Vagina (tissue), 2 donors: ENCODE measurements around the gene EMC8. TPM values are rescaled to one million over a fixed set of nuclear protein-coding genes. Genes with fewer than 3 reads are reported as not detected.

Experiments used
- DNase-seq, 2 donors: peaks; one replicate each; pipeline ENCODE4 v3.0.0-alpha.2; 2017; ENCODE audit errors: extremely low spot score in 2 of 2
- H3K27ac ChIP-seq: fragments of 200-600 bp; sonication (generic); one replicate; pipeline ENCODE4 v1.5.1; 2019
- H3K27me3 ChIP-seq: fragments of 200-600 bp; sonication (generic); one replicate; pipeline ENCODE4 v1.5.1; 2019
- H3K36me3 ChIP-seq, 2 donors: fragments of 200-600 bp; sonication (generic); one replicate each; pipeline ENCODE4 v1.5.1; 2017 to 2019
- H3K4me1 ChIP-seq: fragments of 200-600 bp; sonication (generic); one replicate; pipeline ENCODE4 v1.5.1; 2019
- H3K4me3 ChIP-seq, 2 donors: fragments of 200-600 bp; sonication (generic); 1 replicate in 1 of 2; 2 replicates in 1 of 2; pipeline ENCODE4 v1.5.1; 2016 to 2019
- H3K9me3 ChIP-seq: fragments of 200-600 bp; sonication (generic); one replicate; pipeline ENCODE4 v1.5.1; 2019
- POLR2A ChIP-seq, 2 donors: fragments of 450-650 bp; IDR thresholded peaks; one replicate each; pipeline ENCODE4 v1.6.1; 2017; ENCODE audit warnings: antibody characterized with exemption in 2 of 2, mild to moderate bottlenecking in 2 of 2, moderate library complexity in 2 of 2
- POLR2AphosphoS5 ChIP-seq, 2 donors: sonication (generic); formaldehyde crosslinking; IDR thresholded peaks; one replicate each; pipeline ENCODE4 v1.9.0; 2017; ENCODE audit warnings: antibody characterized with exemption in 2 of 2, mild to moderate bottlenecking in 2 of 2, low read depth in 1 of 2; ENCODE audit not compliant: insufficient read depth in 1 of 2
- intact Hi-C: fragments of 100-400 bp; cut with DNase I; formaldehyde crosslinking; loops from one replicate; pipeline ENCODE4 v1.15.1; 2023
- total RNA-seq: library from RNA; depleted of rRNA; stranded (reverse); fragments of >200 nt; gene quantifications from one replicate; pipeline ENCODE4 v1.2.3, GENCODE V29; 2016
- TF ChIP-seq, protein P1 (sequence below), 3 experiments: fragments of 450-650 bp in 2 of 3; fragments of 200-600 bp in 1 of 3; sonication (generic) in 1 of 3; IDR thresholded peaks; one replicate each; pipeline ENCODE4 v1.5.1; 2017 to 2019; ENCODE audit warnings: antibody characterized with exemption in 3 of 3, mild to moderate bottlenecking in 2 of 3, moderate library complexity in 2 of 3

The EMC8 gene
- total RNA-seq, 1 donor from 2014 or later: 42.0 TPM

- DNase-seq: no peak
- Histone ChIP-seq H3K4me3 (no peak overlapping the region), H3K9me3 (no peaks in the 10 kb centered on the region), H3K27me3 (no peaks in the 10 kb centered on the region), H3K36me3 (no peaks in the 10 kb centered on the region), H3K27ac (no peak overlapping the region), H3K4me1 (no peaks in the 10 kb centered on the region)
- intact Hi-C loops: no loop called here
- TF ChIP-seq, protein P1, sequence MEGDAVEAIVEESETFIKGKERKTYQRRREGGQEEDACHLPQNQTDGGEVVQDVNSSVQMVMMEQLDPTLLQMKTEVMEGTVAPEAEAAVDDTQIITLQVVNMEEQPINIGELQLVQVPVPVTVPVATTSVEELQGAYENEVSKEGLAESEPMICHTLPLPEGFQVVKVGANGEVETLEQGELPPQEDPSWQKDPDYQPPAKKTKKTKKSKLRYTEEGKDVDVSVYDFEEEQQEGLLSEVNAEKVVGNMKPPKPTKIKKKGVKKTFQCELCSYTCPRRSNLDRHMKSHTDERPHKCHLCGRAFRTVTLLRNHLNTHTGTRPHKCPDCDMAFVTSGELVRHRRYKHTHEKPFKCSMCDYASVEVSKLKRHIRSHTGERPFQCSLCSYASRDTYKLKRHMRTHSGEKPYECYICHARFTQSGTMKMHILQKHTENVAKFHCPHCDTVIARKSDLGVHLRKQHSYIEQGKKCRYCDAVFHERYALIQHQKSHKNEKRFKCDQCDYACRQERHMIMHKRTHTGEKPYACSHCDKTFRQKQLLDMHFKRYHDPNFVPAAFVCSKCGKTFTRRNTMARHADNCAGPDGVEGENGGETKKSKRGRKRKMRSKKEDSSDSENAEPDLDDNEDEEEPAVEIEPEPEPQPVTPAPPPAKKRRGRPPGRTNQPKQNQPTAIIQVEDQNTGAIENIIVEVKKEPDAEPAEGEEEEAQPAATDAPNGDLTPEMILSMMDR (IDR thresholded peaks at IDR 0.05): no peak
- TF ChIP-seq POLR2A (IDR thresholded peaks at IDR 0.05): no peak
- no peak for TF ChIP-seq POLR2AphosphoS5 (IDR thresholded peaks at IDR 0.05; ENCODE audit: insufficient read depth in 1 of 2, low read depth in 1 of 2)
Observed at GRCh38 chr16:85835227-85835751, 35.9 kb upstream of the EMC8 start.

- Histone ChIP-seq H3K36me3 (no peaks in the 10 kb centered on the region), H3K4me3 (no peak overlapping the region), H3K4me1 (no peaks in the 10 kb centered on the region), H3K27me3 (no peaks in the 10 kb centered on the region), H3K9me3 (no peaks in the 10 kb centered on the region), H3K27ac (no peak overlapping the region)
- intact Hi-C loops: no loop called here
- no peak for DNase-seq
- TF ChIP-seq POLR2AphosphoS5 (IDR thresholded peaks at IDR 0.05; ENCODE audit: insufficient read depth in 1 of 2, low read depth in 1 of 2): no peak
- TF ChIP-seq, protein P1 (IDR thresholded peaks at IDR 0.05): no peak
- no peak for TF ChIP-seq POLR2A (IDR thresholded peaks at IDR 0.05)
Observed at GRCh38 chr16:85834741-85835140, 35.4 kb upstream of the EMC8 start.

GRCh38 chr16:85833219-85833920 is 34.0 kb upstream of the EMC8 start:
- Histone ChIP-seq H3K27ac (no peak overlapping the region), H3K27me3 (no peaks in the 10 kb centered on the region), H3K4me1 (no peaks in the 10 kb centered on the region), H3K36me3 (no peaks in the 10 kb centered on the region), H3K9me3 (no peaks in the 10 kb centered on the region), H3K4me3 (no peak overlapping the region)
- DNase-seq: no peak
- intact Hi-C loops: no loop called here
- no peak for TF ChIP-seq POLR2A (IDR thresholded peaks at IDR 0.05)
- TF ChIP-seq POLR2AphosphoS5 (IDR thresholded peaks at IDR 0.05; ENCODE audit: insufficient read depth in 1 of 2, low read depth in 1 of 2): no peak
- TF ChIP-seq, protein P1 (IDR thresholded peaks at IDR 0.05): no peak

DNA sequence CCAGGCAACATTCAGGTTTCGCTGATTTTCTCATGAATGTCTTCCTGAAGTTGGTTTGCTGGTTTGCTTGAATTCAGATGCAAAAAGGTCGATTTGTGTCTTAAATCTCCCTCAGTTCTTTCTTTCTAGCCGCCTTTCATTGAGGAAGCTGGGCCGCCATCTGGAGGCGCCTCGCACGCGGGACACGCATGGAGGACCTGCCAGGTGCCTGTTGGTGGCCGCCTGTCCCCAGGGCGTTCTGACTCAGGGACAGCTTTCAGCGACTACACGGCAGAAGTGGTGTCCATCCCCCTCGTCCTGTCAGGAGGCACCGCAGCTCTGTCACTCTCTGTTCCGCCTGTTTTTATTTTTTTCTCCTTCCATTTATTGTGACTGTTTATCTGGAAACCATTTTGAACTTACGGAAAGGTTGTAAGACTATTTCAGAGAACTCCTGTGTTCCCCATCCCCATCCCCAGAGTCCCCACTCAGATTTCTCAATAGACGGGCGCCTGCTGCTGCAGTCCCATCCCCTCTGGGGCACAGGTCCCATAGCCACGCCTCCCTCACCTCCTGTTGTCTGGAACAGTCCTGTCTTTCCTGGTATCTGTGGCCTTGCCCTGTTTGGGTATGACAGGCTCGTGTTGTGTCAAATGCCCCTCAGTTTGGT is 33.4 kb upstream of the EMC8 start:
- TF ChIP-seq POLR2A (IDR thresholded peaks at IDR 0.05) (no peak), POLR2AphosphoS5 (IDR thresholded peaks at IDR 0.05; ENCODE audit: insufficient read depth in 1 of 2, low read depth in 1 of 2) (no peak)
- TF ChIP-seq, protein P1 (IDR thresholded peaks at IDR 0.05): no peak

DNA sequence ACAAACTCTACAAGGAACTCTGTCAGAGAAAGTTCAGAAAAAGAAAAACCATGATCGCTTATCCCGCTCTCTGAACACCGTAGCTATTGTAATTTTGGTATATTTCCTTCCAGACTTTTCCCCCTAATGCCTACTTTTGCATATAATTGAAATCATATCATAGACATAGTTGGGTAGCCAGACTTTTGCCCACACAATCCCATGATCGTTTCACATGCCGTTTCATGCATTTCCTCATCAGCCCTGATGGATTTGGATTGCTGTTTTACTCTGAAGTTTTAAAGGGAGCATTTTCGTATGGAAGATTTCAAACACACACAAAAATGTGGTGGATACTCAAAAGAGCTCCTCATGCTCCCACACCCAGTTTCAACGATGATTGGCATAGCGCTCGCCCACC is 31.5 kb upstream of the EMC8 start:
- Histone ChIP-seq H3K9me3 (no peaks in the 10 kb centered on the region), H3K4me3 (no peak overlapping the region), H3K27me3 (no peaks in the 10 kb centered on the region), H3K4me1 (no peaks in the 10 kb centered on the region), H3K36me3 (no peaks in the 10 kb centered on the region), H3K27ac (no peak overlapping the region)
- no peak for TF ChIP-seq POLR2AphosphoS5 (IDR thresholded peaks at IDR 0.05; ENCODE audit: insufficient read depth in 1 of 2, low read depth in 1 of 2)
- DNase-seq: no peak
- intact Hi-C loops: no loop called here

More for the DNA sequence above, 33.4 kb upstream of the EMC8 start:
- Histone ChIP-seq H3K27ac (no peak overlapping the region), H3K36me3 (no peaks in the 10 kb centered on the region), H3K27me3 (no peaks in the 10 kb centered on the region), H3K4me1 (no peaks in the 10 kb centered on the region), H3K9me3 (no peaks in the 10 kb centered on the region), H3K4me3 (no peak overlapping the region)
- no peak for DNase-seq
- intact Hi-C loops: no loop called here
